HG02981 (cell line): ENCODE results near the gene MAL.

ENCODE experiments used
- ATAC-seq: cut with Tn5 transposase; IDR thresholded peaks from one replicate; pipeline ENCODE4 v1.9.1; 2021; ENCODE audit warnings: mild to moderate bottlenecking, moderate library complexity; ENCODE audit not compliant: unreplicated experiment

MAL gene

DNA sequence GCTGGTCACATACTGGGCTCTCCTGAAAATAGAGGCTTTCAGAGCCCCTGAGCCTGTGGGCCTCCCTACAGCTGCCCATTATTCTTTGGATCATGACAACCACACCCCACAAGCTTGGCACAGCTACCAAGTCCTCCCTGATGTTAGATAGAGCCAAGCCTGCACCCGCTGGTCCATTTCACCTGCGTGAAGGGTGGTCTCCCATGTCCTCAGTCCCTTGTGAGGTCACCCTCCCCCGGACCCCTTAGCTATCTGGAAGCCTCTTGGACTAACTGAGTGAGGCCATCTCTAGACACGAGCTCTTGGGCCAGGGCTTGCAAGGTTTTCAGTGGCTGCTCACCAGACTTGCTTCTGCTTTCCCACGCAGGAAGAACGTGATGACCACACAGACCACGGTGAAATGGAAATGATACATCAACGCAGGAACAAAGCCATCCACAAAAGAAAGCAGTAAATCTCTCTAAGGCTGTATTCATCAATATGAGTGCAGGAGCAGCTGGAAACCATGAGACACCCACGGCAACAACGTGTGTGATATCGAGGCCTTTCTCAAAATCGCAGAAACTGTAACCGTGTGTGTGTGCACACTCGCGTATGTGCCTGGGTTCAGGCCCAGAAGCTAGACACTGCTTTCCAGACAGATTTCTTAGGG is 10.1 kb upstream of the MAL start:
- ATAC-seq, result no peak

GRCh38 chr2:95016616-95017015 is 8.9 kb upstream of the MAL start:
- no peak for ATAC-seq

GRCh38 chr2:95017071-95017501 is 8.4 kb upstream of the MAL start:
- no peak for ATAC-seq

- no peak for ATAC-seq
Observed at GRCh38 chr2:95017836-95018235, 7.7 kb upstream of the MAL start.

- no peak for ATAC-seq
Observed at GRCh38 chr2:95018301-95018700, 7.2 kb upstream of the MAL start.

- ATAC-seq, result no peak
Observed at GRCh38 chr2:95018861-95019550, 6.5 kb upstream of the MAL start.

DNA sequence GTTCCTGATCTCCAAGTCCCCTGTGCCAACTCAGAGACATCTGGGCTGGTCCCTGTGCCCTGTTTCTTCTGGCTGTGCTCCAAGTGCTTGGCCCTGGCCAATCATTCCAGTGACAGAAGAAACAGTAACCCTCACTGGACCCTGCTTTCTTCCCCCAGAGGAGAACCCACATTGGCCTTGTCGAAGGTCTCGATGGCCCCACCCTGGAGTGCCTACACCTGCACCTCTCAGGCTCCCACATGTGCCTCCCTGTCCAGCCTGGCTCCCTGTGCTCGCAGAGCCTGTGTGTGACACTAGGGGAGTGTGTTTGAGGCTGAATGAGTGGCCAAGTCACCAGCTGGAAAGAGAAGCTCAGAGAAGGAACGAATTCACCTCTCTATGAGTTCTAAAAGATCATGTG is 5.9 kb upstream of the MAL start:
- no peak for ATAC-seq

DNA sequence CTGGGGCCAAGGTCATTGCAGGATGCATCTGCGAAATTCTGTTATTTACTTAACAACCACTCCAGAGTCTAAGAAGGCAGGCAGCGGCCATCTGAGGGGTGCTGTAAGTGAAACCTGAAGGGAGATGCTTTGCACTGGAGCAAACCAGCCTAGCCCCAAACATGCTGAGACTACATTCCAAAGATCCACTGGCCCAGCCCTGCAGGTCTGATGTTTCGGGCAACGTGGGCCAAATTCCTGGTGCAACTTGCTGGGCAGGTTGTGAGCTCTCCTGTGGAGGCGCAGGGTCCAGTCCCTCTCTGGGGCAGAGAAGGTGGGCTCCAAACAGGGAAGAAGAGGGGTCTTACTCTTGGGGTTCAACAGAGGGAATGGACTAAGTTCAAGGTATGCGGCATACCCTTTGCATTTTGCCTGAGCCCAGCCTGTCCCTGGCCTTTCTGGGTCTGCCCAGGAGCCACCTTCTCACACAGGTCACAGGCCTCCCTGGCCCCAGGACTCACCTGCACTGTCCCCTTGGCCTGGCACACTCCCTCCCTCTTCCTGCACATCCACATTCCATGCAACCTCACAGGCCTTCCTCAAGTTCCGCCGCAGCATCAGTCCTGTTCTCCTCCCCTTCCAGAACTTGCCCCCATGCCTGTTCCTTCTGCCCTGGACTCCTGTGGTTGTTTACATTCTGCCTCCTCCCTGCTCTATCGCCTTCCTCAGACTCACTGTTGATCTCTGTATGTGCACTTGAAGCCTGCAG is 5.1 kb upstream of the MAL start:
- no peak for ATAC-seq

DNA sequence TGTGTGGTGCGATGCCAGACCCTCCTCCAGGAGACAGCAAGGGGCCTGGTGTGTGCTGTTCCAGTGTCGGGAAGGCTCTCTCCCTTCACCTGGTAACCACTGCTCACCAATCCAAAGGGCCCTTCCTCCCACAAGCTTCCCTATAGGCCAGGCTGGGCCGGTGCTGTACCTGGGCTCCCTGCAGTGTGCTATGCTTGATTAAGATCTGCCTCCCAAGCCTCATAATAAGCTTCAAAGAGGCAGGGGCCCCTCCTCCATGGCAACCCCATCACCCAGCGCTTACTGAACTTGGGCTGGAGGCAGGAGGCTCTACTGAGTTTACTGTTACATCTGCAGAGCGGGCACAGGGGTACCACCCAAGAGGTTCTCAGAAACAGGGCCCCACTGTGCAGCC is 4.5 kb upstream of the MAL start:
- no peak for ATAC-seq

- no peak for ATAC-seq
Observed at GRCh38 chr2:95021847-95022246, 3.7 kb upstream of the MAL start.

- peak; percentile 92 for ATAC-seq
Observed at GRCh38 chr2:95022309-95023221, 2.9 kb upstream of the MAL start.

- ATAC-seq, result peak; percentile 37
Observed at GRCh38 chr2:95023222-95023597, 2.3 kb upstream of the MAL start.

GRCh38 chr2:95024371-95024770 is 1.1 kb upstream of the MAL start:
- ATAC-seq, result no peak

DNA sequence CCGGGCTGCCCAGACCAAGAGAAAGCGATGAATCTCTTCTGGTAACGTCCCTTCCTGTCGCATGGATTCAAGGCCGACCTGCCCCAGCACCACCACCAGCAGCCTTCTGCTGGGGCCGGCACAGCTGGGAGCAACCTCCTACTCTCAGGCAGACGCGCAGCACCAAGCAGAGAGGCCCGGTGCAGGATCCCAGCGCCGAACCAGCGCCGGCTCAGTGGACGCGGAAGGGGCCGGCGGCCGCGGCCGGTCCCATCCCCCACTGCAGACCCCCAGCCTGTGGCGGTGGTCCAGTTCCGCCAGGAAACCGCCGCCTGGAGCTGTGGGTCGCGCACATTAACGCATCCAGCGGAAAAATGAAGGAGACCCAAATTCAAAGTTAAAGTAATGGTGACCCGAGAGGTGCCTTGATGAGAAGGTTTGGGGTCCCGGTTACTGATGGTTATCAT is 525 bp upstream of the MAL start:
- no peak for ATAC-seq

DNA sequence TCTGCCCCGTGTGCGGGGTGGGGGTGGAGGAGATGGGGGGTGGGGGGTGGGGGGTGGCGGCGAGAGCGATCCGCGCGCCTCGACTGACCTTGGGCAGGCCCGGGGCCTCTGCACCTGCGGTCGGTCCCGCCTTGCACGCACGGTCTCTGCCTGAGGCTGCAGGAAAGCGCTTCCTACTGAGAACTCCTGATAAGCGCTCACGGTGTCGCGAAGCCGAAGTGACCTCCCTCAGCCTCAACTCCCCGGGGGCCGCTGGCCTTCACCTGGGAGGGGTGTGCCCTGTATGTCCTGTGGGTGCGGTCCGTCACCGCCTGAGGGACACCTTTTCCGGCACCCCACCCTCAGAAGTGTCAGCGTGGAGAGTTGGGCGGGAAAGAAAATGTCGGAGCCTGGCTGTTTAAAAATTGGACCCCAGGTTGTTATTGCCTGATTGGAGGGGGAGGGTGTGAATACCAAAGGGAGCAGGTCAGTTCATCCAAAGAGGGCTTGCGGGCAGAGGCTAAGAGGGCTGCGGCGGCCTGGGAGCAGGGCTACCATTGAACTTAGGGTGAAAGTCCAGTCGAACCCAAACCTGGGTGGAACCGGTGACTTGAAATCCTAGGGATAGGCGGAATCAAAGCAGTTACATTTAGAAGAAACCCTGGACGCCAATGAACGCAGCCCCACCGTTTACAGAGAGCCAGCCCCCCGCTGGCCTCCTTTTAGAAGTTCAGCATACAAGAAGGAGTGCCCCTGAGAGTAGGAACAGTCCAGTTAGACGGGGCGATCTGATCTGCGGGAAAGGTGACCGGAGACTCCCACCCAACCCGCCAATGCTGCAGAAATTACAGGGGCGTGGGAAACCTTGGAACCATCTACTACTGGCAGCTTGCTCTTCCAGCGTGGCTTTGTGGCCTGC is 1.2 kb downstream of the MAL start:
- ATAC-seq, result no peak

DNA sequence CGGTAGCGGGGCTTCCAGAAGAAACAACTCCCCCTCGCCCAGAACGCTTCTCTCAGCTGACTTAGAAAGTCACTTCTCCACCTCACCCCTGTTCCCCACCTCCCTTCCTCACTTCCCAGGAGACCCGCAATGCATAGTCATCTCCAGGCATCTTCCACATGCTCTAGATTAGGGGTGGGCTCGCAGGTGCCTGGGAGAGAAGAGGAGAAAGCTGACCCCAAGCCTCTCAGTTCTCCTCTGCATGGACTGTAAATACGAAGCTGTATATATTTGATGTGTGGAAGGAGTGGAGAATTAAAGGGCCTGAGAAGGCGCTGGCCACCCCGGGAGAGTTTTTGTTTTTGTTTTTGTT is 1.8 kb downstream of the MAL start:
- no peak for ATAC-seq

- no peak for ATAC-seq
Observed at GRCh38 chr2:95029898-95030341, 4.4 kb downstream of the MAL start.

DNA sequence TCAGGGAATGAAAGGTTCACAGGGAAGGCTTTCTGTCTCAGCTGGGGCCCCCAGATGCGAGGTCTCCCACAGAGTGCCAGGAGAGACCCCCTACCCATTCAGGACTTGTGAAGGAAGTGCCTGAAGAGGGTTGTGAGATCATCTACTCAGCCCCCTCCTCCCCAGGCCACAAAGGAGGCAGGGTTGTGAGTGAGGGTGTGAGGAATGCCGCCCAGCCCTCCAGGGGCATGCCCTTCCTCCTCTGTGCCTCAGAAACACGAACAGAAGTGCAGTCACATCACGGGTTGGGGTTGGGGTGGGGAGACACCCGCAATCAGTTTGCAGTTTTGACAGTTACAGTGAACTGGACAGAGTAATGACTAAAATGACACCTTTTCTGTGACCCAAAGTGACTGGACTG is 5.0 kb downstream of the MAL start:
- no peak for ATAC-seq

- no peak for ATAC-seq
Observed at GRCh38 chr2:95031076-95031725, 5.7 kb downstream of the MAL start.

GRCh38 chr2:95031726-95032116 is 6.2 kb downstream of the MAL start:
- ATAC-seq, result no peak
